AG10803 (cell line): Measurements from ENCODE around the gene FBXW8.

ENCODE experiments used
- DNase-seq: peaks from one replicate; pipeline ENCODE4 v3.0.0; 2010; ENCODE audit warnings: low read depth
- H3K4me3 ChIP-seq: 2 replicates; pipeline ENCODE4 v1.5.1; 2011; ENCODE audit warnings: mild to moderate bottlenecking, low read length, control low read depth
- TF ChIP-seq, protein P1 (sequence below): conservative IDR thresholded peaks from 2 replicates; pipeline ENCODE4 v1.5.1; 2011; ENCODE audit warnings: mild to moderate bottlenecking, low read length, control low read depth, inconsistent platforms

FBXW8 gene

DNA sequence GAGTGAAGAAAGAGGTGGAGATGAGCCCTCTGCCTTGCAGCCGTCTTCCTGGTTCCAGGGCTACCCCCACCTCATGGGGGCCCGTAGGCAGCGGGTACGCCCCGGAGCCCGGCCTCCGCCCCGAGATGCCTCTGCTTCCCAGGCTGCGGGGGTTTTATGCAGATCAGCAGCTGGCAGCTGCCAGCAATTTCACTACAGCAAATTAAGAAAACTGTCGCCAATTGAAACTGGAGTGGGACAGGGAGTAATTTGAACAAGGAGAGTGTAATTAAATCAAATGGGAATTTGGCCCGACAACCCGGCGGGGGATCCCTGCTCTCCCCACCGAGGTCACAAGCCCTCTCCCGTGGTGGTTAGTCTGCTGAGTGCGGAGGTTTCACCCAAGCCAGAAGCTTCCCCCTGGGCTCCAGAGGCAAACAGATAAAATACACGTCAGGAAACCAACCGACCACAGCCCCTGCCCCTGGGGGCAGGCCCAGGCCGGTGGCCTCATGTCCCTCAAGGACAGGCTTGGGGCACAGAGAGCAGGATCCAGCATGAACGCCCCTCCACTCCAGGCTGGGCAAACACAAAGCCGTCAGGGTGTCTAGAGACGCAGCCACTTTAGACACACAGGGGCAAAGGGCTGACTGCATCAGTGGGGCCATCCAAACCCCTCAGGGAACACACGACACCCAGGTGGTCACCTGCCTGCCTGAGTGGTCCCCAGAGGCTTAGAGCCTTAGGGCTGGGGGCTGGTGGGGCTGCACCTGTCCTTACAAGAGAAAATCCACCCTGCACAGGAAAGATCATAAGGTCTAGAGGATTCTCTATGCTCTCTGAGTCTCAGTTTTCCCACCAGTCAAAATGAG, 134.6 kb downstream of the FBXW8 start:
- no peak for DNase-seq
- no peak overlapping the region for H3K4me3 ChIP-seq
- TF ChIP-seq, protein P1, sequence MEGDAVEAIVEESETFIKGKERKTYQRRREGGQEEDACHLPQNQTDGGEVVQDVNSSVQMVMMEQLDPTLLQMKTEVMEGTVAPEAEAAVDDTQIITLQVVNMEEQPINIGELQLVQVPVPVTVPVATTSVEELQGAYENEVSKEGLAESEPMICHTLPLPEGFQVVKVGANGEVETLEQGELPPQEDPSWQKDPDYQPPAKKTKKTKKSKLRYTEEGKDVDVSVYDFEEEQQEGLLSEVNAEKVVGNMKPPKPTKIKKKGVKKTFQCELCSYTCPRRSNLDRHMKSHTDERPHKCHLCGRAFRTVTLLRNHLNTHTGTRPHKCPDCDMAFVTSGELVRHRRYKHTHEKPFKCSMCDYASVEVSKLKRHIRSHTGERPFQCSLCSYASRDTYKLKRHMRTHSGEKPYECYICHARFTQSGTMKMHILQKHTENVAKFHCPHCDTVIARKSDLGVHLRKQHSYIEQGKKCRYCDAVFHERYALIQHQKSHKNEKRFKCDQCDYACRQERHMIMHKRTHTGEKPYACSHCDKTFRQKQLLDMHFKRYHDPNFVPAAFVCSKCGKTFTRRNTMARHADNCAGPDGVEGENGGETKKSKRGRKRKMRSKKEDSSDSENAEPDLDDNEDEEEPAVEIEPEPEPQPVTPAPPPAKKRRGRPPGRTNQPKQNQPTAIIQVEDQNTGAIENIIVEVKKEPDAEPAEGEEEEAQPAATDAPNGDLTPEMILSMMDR, result no peak

DNA sequence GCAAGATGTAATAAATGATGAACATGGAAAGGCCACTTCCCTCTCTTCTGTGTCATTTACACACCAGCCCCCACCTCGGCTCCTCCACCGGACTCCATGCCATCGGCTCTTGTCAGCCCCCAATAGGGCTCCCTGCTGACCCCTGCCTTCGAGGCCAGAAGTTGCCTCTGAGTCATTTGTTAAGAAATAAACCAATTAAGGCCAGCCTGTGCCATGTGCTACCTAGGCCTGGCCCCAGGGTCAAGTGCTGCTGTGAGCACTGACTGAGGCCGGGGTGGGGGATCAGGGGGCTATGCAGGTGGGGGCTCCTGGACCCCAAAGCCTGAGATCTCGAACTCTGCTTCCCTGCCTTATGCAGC, 135.2 kb downstream of the FBXW8 start:
- H3K4me3 ChIP-seq, result no peak overlapping the region
- TF ChIP-seq, protein P1, result no peak
- DNase-seq, result no peak

DNA sequence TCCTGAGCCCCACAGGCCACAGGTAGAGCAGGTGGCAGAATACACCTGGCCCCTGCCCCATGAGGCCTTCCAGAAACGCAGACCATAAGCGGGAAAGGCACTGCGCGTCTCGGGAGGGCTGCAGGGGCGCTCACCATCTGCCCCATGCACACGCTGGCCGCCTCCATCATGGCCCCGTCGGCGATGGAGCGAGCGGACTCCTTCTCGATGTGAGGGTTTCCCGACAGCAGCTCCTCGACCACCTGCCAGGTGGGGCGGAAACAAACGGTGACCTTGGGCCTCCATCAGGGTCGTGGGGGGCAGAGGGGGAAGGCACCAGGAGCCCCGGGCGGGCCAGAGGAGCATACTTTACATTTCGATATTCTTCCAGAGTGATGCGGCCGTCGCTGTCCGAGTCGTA, 135.7 kb downstream of the FBXW8 start:
- no peak overlapping the region for H3K4me3 ChIP-seq
- TF ChIP-seq, protein P1, result no peak
- DNase-seq, result no peak

DNA sequence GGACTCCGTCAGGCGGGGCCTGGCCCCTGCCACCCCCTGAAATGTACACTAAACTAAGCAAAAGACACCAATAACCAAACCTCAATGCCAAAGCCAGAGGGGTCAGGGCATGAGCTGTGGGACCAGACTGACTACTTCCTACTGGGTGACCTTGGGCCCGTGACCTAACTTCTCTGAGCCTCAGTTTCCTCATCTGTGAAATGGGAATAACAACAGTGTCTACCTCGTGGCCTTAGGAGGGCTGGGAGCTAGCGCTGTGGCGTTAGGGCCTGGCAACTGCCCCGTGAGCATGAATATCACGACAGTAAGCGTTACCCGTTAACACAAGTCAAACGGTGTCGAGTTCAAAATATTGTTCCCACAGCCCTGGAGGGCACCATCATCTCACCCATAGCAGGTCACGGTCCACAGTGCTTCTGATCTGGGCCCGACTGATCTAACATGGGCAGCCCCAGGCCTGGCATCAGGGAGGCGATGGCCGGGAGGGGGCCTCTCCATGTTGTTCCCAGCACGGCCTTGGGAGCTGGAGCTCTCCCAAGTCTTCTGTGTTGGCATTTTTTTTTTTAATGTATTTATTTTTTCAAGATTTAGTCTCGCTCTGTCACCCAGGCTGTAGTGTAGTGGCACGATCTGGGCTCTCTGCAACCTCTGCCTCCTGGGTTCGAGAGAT, 136.2 kb downstream of the FBXW8 start:
- TF ChIP-seq, protein P1, result no peak
- DNase-seq, result no peak
- H3K4me3 ChIP-seq, result no peak overlapping the region

DNA sequence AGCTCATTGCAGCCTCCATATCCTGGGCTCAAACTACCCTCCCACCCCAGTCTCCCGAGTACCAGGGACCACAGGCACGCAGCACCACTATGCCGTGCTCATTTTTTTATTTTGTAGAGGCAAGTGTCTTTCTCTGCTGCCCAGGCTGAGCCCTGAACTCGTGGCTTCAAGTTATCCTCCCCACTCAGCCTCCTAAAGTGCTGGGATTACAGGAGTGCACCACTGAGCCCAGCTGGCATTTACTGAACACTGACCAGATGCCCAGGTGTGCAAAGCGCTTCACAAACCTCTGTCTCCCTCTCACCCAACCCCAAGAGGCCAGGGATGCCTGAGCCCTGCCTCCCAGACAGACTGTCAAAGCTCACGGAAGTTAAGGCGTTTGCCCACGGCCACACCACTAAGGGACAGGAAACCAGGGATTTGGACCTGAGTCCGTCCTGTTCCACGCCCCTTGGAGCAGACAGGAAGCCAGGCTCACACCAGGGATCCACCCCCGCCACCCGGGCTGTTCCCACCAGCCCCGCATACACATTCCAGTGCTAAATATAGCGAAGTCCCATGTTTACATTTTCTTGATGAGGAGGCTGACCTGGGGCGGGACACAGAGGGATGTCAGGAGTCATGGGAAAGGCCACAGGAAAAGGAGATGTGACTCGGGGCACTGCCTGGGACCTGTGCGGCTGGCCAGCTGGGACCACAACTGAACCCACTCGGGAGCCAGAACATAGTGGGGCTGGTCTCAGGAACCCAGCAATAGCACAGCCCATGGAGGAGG, 137.2 kb downstream of the FBXW8 start:
- DNase-seq, result peak; percentile 25
- TF ChIP-seq, protein P1, result no peak
- no peak overlapping the region for H3K4me3 ChIP-seq

DNA sequence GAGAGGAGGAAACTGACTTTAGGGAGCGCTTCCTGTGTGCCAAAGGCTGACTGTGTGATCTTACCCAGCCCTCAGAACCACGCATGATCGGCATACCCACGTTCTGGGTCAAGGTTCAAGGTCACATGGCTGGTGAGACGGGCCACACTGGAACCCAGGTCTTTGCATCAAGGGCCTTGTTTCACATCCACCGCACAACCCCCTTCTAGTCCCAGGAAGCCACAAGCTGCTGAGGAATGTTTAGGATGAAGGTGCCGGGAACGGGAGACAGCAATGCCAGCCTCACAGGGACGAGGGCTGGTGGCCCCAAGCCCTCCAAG, 137.8 kb downstream of the FBXW8 start:
- no peak overlapping the region for H3K4me3 ChIP-seq
- no peak for DNase-seq
- TF ChIP-seq, protein P1, result no peak

DNA sequence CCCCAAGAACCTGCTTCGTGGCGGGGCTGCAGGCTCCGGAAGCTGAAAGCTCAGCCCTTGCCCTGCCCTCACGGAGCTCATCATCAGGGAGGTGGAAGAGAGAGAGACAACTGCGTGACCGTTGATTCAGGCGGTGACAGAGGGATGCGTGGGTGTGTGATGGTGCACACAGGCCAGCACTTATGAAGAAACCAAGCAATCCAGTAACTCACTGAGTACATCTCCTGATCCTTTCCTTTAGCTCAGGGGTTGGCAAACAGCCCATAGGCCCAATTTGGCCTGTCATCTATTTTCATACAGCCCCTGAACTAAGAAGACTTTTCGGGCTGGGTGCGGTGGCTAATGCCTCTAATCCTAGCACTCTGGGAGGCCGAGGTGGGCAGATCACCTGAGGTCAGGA, 138.5 kb downstream of the FBXW8 start:
- DNase-seq, result no peak
- H3K4me3 ChIP-seq, result no peak overlapping the region
- TF ChIP-seq, protein P1, result no peak
